ENCODE results near the gene PKP2.

- TF ChIP-seq POLR2A (IDR thresholded peaks at IDR 0.05) (no peak), CTCF (IDR thresholded peaks at IDR 0.05) (no peak)
Observed at GRCh38 chr12:32920506-32921085, 24.0 kb upstream of the PKP2 start.
